Fibroblast of lung (primary cell): ENCODE data around the gene LIM2. TPM values are rescaled to one million over a fixed set of nuclear protein-coding genes. Genes with fewer than 3 reads are reported as not detected.

Experiments used
- DNase-seq, 2 donors: peaks; one replicate each; pipeline versions ENCODE4 v3.0.0 to v3.0.0-alpha.2; 2010; ENCODE audit warnings: low read depth in 2 of 2
- H2AFZ ChIP-seq: 2 replicates; pipeline ENCODE4 v1.5.1; 2012; ENCODE audit warnings: low read length, control low read depth, inconsistent platforms
- H3K27ac ChIP-seq: 2 replicates; pipeline ENCODE4 v1.5.1; 2011; ENCODE audit warnings: low read length, control low read depth; ENCODE audit not compliant: insufficient read depth
- H3K27me3 ChIP-seq: 2 replicates; pipeline ENCODE4 v1.5.1; 2011; ENCODE audit warnings: mild to moderate bottlenecking, low read length; ENCODE audit not compliant: control insufficient read depth, insufficient read depth
- H3K36me3 ChIP-seq: 2 replicates; pipeline ENCODE4 v1.5.1; 2011; ENCODE audit warnings: low read length; ENCODE audit not compliant: control insufficient read depth, insufficient read depth
- H3K4me1 ChIP-seq: 2 replicates; pipeline ENCODE4 v1.5.1; 2011; ENCODE audit warnings: low read length; ENCODE audit not compliant: control insufficient read depth, insufficient read depth; ENCODE audit errors: extremely low read depth
- H3K4me2 ChIP-seq: 2 replicates; pipeline ENCODE4 v1.5.1; 2011; ENCODE audit warnings: low read length, control low read depth; ENCODE audit not compliant: insufficient read depth; ENCODE audit errors: extremely low read depth
- H3K4me3 ChIP-seq, 4 experiments: fragments of 200-600 bp in 1 of 4; sonication (generic) in 1 of 4; replicated peaks in 1 of 4; 2 replicates each; pipeline ENCODE4 v1.5.1; 2011 to 2016; ENCODE audit warnings: low read length in 4 of 4, low read depth in 3 of 4, mild to moderate bottlenecking in 3 of 4, control low read depth in 2 of 4, inconsistent platforms in 1 of 4, mixed read lengths in 1 of 4; ENCODE audit not compliant: insufficient read depth in 1 of 4; ENCODE audit errors: control extremely low read depth in 1 of 4
- H3K79me2 ChIP-seq: 2 replicates; pipeline ENCODE4 v1.5.1; 2012; ENCODE audit warnings: mild to moderate bottlenecking, low read length, inconsistent platforms; ENCODE audit not compliant: control insufficient read depth, insufficient read depth
- H3K9ac ChIP-seq: 2 replicates; pipeline ENCODE4 v1.5.1; 2011; ENCODE audit warnings: mild to moderate bottlenecking, low read length, control low read depth; ENCODE audit not compliant: insufficient read depth
- H3K9me3 ChIP-seq: 2 replicates; pipeline ENCODE4 v1.5.1; 2012; ENCODE audit warnings: low read depth, low read length; ENCODE audit not compliant: control insufficient read depth, insufficient read depth
- H4K20me1 ChIP-seq: 2 replicates; pipeline ENCODE4 v1.5.1; 2011; ENCODE audit warnings: low read length; ENCODE audit not compliant: control insufficient read depth, insufficient read depth; ENCODE audit errors: extremely low read depth
- CTCF ChIP-seq, 2 donors: IDR thresholded peaks in 1 of 2; conservative IDR thresholded peaks in 1 of 2; 1 replicate in 1 of 2; 2 replicates in 1 of 2; pipeline ENCODE4 v1.5.1; 2011 to 2012; ENCODE audit warnings: low read length in 2 of 2, control low read depth in 1 of 2, inconsistent platforms in 1 of 2, low read depth in 1 of 2, mild to moderate bottlenecking in 1 of 2
- EZH2 ChIP-seq: IDR thresholded peaks from 2 replicates; pipeline ENCODE4 v1.5.1; 2012; ENCODE audit warnings: low read length, control low read depth, mild to moderate bottlenecking; ENCODE audit errors: missing control alignments
- polyA plus RNA-seq, 2 donors: library from polyadenylated mRNA; depleted of rRNA in 1 of 2; stranded (reverse) in 1 of 2; unstranded in 1 of 2; fragments of >200 nt; gene quantifications; 2 replicates each; pipeline ENCODE4 v1.2.1, GENCODE V29; 2011 to 2012; ENCODE audit warnings: missing spikeins in 1 of 2
- total RNA-seq: library from RNA; depleted of rRNA; stranded (reverse); fragments of >200 nt; gene quantifications from 2 replicates; pipeline ENCODE4 v1.2.1, GENCODE V29; 2014

Gene LIM2
- total and polyA plus RNA-seq, 2 donors (not counting 1 experiment from before 2014, with no cell fraction given) = not detected

GRCh38 chr19:51380379-51380778 is 7.4 kb downstream of the LIM2 start:
- H3K9me3 ChIP-seq = no peaks in the 10 kb centered on the region
- no peak for DNase-seq
- H3K27me3 ChIP-seq = no peaks in the 10 kb centered on the region
- H3K27ac ChIP-seq = no peak overlapping the region
- H3K4me1 ChIP-seq = no peaks in the 10 kb centered on the region
- no peak overlapping the region for H3K4me2 ChIP-seq
- H3K9ac ChIP-seq = no peak overlapping the region
- no peak overlapping the region for H3K4me3 ChIP-seq
- TF ChIP-seq CTCF (conservative IDR thresholded peaks at IDR 0.05 in 1 of 2, IDR thresholded peaks at IDR 0.05 in 1 of 2; ENCODE audit: low read depth in 1 of 2, low read length in 2 of 2) (no peak), EZH2 (no peak)
- H2AFZ ChIP-seq = no peak overlapping the region
- no peaks in the 10 kb centered on the region for H4K20me1 ChIP-seq
- no peaks in the 10 kb centered on the region for H3K79me2 ChIP-seq
- no peaks in the 10 kb centered on the region for H3K36me3 ChIP-seq

GRCh38 chr19:51377422-51377821 is 10.4 kb downstream of the LIM2 start:
- TF ChIP-seq CTCF (conservative IDR thresholded peaks at IDR 0.05 in 1 of 2, IDR thresholded peaks at IDR 0.05 in 1 of 2; ENCODE audit: low read depth in 1 of 2, low read length in 2 of 2) = no peak
- no peak for TF ChIP-seq EZH2
- H4K20me1 ChIP-seq = no peaks in the 10 kb centered on the region

GRCh38 chr19:51375504-51376221 is 12.1 kb downstream of the LIM2 start:
- no peak overlapping the region for H3K4me3 ChIP-seq
- no peak overlapping the region for H3K27ac ChIP-seq
- no peak overlapping the region for H2AFZ ChIP-seq
- no peaks in the 10 kb centered on the region for H3K4me1 ChIP-seq
- H3K79me2 ChIP-seq = no peaks in the 10 kb centered on the region
- H3K4me2 ChIP-seq = no peak overlapping the region
- no peaks in the 10 kb centered on the region for H4K20me1 ChIP-seq
- H3K9me3 ChIP-seq = no peaks in the 10 kb centered on the region
- H3K27me3 ChIP-seq = no peaks in the 10 kb centered on the region
- DNase-seq = no peak
- no peak for TF ChIP-seq CTCF (conservative IDR thresholded peaks at IDR 0.05 in 1 of 2, IDR thresholded peaks at IDR 0.05 in 1 of 2; ENCODE audit: low read depth in 1 of 2, low read length in 2 of 2)
- TF ChIP-seq EZH2 = no peak
- H3K9ac ChIP-seq = no peak overlapping the region
- H3K36me3 ChIP-seq = no peaks in the 10 kb centered on the region

More at GRCh38 chr19:51377422-51377821, 10.4 kb downstream of the LIM2 start:
- Histone ChIP-seq H3K4me3 (no peak overlapping the region), H3K27me3 (no peaks in the 10 kb centered on the region), H3K9ac (no peak overlapping the region), H3K36me3 (no peaks in the 10 kb centered on the region), H3K9me3 (no peaks in the 10 kb centered on the region), H3K27ac (no peak overlapping the region), H3K79me2 (no peaks in the 10 kb centered on the region), H3K4me2 (no peak overlapping the region), H3K4me1 (no peaks in the 10 kb centered on the region), H2AFZ (no peak overlapping the region)
- DNase-seq = no peak
